ENCODE data around the gene SLC35B1. TPM values are rescaled to one million over a fixed set of nuclear protein-coding genes. Genes with fewer than 3 reads are reported as not detected.

The SLC35B1 gene
- total RNA-seq, 1 donor from 2014 or later, result 45.2 TPM

- Mint-ChIP-seq H3K4me1 (ENCODE audit: low read depth) (no peaks in the 10 kb centered on the region), H3K9me3 (ENCODE audit: low read depth) (no peaks in the 10 kb centered on the region), H3K27ac (ENCODE audit: unreplicated experiment) (no peak overlapping the region), H3K27me3 (ENCODE audit: low read depth) (no peaks in the 10 kb centered on the region), H3K4me3 (ENCODE audit: unreplicated experiment) (no peak overlapping the region), H3K36me3 (ENCODE audit: low read depth) (no peaks in the 10 kb centered on the region)
- no peak for DNase-seq (ENCODE audit: low spot score)
- no peak for TF ChIP-seq CTCF (IDR thresholded peaks at IDR 0.05)
Observed at GRCh38 chr17:49747632-49748031, 39.9 kb upstream of the SLC35B1 start.

DNA sequence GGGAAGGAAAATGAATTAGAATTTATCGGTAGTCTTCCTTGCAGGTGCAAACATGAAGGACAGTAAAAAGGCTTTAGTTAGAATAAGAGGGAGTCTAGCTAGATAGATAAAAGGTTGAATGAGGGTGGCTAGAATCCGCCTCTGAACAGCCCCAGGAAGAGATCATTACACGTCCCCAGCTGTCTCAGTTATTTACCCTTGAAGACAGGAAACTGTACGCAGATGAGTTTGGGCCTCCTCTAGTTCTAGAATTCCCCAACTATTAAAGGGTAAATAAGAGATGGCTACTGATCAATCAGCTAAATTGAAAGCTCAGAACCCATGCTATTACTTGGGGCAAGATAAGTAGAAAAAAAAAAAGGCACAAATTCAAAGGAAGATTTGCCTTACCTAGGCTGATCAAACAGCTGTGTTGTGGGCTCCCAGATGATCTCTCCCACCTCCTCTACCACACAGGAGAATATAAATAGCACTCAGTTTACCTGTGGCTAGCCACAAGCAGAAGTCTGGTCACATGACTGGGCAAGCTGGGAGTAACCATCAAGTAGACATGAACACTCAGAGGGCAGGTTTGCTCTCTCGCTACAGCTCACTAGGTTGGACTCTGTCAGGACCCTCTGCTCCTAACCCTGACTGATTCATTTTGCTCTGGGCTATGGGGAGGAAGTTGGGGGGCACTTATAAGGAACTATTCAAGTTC, 39.2 kb upstream of the SLC35B1 start:
- no peak for TF ChIP-seq CTCF (IDR thresholded peaks at IDR 0.05)
- Mint-ChIP-seq H3K4me3 (ENCODE audit: unreplicated experiment) (no peak overlapping the region), H3K27me3 (ENCODE audit: low read depth) (no peaks in the 10 kb centered on the region), H3K27ac (ENCODE audit: unreplicated experiment) (no peak overlapping the region), H3K36me3 (ENCODE audit: low read depth) (no peaks in the 10 kb centered on the region), H3K9me3 (ENCODE audit: low read depth) (no peaks in the 10 kb centered on the region), H3K4me1 (ENCODE audit: low read depth) (no peaks in the 10 kb centered on the region)
- no peak for DNase-seq (ENCODE audit: low spot score)

DNA sequence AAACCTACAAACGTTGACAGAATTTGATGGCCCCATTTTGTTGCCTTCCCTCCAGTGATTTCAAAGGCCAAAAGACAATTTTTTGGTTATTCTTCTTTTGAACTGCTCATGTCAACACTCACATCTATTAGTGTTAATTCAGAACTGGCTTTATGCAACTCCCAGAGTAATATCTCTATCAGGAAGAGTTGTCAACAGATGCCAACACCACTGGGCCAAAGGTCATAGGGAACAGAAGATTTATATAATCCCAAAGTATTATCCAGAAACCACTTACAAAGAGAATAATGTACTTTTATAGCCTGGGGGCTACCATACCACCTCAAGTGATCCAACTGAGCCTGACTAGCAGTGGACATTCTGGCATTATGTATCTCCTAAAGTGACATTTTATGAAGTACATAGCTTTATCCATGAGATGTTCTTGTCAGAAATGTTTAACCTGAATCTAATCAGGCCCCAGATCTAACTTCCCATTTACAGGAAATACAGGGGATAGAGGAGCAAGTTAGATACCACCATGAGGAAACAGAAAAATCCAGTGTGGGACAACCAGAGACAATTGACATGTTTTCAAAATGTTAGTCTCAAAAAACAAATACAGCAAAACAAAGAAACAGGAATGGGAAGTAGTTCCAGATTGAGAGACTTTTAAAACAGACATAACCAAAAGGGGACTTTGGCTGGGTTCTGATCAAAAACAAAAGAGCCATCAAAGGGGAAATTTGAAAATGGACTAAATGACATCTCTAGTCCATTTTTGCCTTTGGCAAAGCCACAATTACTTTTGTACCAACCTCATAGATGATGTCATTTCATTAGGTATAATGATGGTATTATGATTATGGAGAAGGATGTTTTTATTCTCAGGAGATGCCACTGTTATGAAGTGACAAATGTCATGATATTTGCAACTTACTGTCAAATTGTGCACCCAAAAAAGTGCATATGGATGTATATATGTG, 37.7 kb upstream of the SLC35B1 start:
- peaks cover 6% of the 10 kb centered on the region for H3K4me1 Mint-ChIP-seq (ENCODE audit: low read depth)

DNA sequence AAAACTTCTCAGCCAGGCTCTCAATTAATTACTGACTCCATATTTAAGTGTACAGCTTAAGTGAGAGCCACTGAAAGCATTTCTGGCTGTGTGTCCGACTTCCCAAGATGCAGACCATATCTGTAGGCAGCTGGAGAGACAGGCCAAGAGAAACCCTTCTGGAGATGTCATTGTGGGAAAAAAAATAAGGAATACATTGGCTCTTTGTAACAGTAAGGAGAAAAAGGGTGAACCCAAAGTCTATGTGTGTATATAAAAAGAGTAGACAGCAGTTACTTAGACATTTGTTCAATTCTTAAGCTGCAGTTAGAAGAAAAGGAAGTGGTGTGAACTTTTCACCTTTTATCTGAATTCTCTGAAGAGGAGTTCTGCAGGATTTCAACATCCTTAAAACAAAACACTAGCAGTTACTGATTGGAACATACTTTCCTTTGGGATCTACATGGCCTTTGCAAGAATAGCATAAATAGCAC, 34.4 kb upstream of the SLC35B1 start:
- Mint-ChIP-seq H3K4me1 (ENCODE audit: low read depth) (peaks cover 6% of the 10 kb centered on the region), H3K36me3 (ENCODE audit: low read depth) (no peaks in the 10 kb centered on the region), H3K9me3 (ENCODE audit: low read depth) (no peaks in the 10 kb centered on the region), H3K27ac (ENCODE audit: unreplicated experiment) (no peak overlapping the region), H3K4me3 (ENCODE audit: unreplicated experiment) (no peak overlapping the region), H3K27me3 (ENCODE audit: low read depth) (no peaks in the 10 kb centered on the region)
- TF ChIP-seq CTCF (IDR thresholded peaks at IDR 0.05), result no peak
- DNase-seq (ENCODE audit: low spot score), result no peak

More for the DNA sequence above, 37.7 kb upstream of the SLC35B1 start:
- no peak overlapping the region for H3K27ac Mint-ChIP-seq (ENCODE audit: unreplicated experiment)
- no peaks in the 10 kb centered on the region for H3K9me3 Mint-ChIP-seq (ENCODE audit: low read depth)
- H3K27me3 Mint-ChIP-seq (ENCODE audit: low read depth), result no peaks in the 10 kb centered on the region
- DNase-seq (ENCODE audit: low spot score), result no peak
- H3K36me3 Mint-ChIP-seq (ENCODE audit: low read depth), result no peaks in the 10 kb centered on the region
- no peak for TF ChIP-seq CTCF (IDR thresholded peaks at IDR 0.05)
- H3K4me3 Mint-ChIP-seq (ENCODE audit: unreplicated experiment), result no peak overlapping the region

GRCh38 chr17:49741692-49742076, 33.9 kb upstream of the SLC35B1 start:
- no peaks in the 10 kb centered on the region for H3K36me3 Mint-ChIP-seq (ENCODE audit: low read depth)
- no peak for DNase-seq (ENCODE audit: low spot score)
- no peaks in the 10 kb centered on the region for H3K27me3 Mint-ChIP-seq (ENCODE audit: low read depth)
- no peak overlapping the region for H3K4me3 Mint-ChIP-seq (ENCODE audit: unreplicated experiment)
- H3K9me3 Mint-ChIP-seq (ENCODE audit: low read depth), result no peaks in the 10 kb centered on the region
- peaks cover 6% of the 10 kb centered on the region for H3K4me1 Mint-ChIP-seq (ENCODE audit: low read depth)
- TF ChIP-seq CTCF (IDR thresholded peaks at IDR 0.05), result no peak
- no peak overlapping the region for H3K27ac Mint-ChIP-seq (ENCODE audit: unreplicated experiment)

Data from chondrocyte (in vitro differentiated cells).